ENCODE measurements around the gene PREX1.
"Not testable (repeated sequence)": the region's sequence is repeated elsewhere in the genome, so short reads cannot be mapped to it uniquely, and the experiment has no call there.

Gene PREX1

DNA sequence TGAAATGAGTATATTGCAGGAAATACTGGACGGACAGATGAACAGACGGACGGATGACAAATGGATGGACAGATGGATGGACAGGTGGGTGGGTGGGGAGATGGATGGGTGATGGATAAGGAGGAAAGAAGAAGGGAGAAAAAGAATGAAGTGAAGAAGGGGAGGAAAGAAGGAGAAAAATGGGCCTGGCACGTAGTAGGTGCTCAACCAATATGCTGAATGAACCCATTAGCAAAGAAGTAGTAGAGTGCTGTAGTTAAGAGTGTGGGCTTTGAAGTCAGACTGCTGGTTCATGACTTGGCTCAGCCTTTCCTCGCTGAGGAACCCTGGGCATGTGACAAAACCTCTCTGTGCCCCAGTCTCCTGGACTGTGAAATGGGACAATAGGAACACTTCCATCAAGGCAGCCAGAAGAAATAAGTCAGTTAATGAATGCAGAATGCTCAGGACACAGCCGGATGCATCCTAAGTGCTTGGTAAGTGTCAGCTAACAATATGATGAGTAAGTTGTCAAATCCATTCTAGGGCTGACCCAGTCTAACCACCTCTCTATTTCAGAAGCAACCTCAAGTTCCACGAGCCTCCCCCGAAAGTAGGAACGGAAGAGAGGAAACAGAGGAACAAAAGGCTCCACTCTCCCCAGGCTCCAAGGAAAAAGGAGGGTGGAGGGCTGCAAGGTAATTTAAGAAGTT lies 37.9 kb downstream of the PREX1 start:
- no peak for DNase-seq

GRCh38 chr20:48789185-48789668 lies 38.6 kb downstream of the PREX1 start:
- no peak for DNase-seq

- peak; percentile 46 for DNase-seq
These were observed 39.2 kb downstream of the PREX1 start for GRCh38 chr20:48788486-48789072.

DNA sequence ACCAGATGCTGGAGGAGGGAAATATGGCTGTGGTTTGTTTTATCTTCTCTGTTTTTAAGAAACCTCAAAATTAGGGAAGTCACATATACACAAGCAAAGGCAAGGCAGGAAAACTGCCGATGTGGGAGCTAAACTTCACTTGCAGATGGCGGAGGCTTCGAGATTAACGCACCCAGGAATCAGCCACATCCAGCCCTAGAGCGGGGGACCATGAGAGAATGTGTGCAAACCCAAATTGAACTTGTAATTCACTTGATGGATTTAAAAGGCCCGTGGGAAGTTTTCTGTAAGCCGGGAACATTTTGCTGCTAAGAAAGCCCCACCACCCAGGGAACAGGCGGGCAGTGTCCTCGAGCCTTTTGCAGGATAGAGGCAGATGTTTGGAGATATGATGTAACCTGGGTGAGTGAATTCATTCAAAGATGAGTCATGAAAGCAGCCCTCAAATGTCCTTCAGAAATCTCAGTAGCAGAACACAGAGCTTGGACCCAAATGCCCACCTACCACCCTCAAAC lies 39.9 kb downstream of the PREX1 start:
- peak; percentile 68 for DNase-seq

- no peak for DNase-seq
These were observed 40.7 kb downstream of the PREX1 start for GRCh38 chr20:48786951-48787705.

DNA sequence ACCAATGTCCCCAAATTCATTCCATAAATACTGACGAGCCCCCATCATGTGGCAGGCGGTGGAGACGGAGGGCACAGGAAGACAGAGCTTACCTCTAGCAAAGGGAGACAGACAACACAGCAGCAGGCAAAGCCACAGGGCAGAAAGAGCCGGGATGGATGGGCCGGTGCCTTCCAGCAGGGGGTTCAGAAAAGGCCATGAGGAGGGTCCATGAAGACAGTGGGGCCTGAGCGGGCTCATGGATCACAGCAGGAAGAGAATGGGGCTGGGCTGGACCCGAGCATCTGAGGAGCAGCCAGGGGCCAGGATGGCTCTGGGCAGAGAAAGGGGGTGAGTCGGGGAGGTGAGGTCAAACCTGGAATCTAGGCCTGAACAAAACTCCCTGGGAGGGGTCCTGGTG lies 42.0 kb downstream of the PREX1 start:
- DNase-seq = no peak

- DNase-seq = no peak
These were observed 42.5 kb downstream of the PREX1 start for GRCh38 chr20:48785256-48785655.

GRCh38 chr20:48784273-48784641 lies 43.5 kb downstream of the PREX1 start:
- no peak for DNase-seq

DNA sequence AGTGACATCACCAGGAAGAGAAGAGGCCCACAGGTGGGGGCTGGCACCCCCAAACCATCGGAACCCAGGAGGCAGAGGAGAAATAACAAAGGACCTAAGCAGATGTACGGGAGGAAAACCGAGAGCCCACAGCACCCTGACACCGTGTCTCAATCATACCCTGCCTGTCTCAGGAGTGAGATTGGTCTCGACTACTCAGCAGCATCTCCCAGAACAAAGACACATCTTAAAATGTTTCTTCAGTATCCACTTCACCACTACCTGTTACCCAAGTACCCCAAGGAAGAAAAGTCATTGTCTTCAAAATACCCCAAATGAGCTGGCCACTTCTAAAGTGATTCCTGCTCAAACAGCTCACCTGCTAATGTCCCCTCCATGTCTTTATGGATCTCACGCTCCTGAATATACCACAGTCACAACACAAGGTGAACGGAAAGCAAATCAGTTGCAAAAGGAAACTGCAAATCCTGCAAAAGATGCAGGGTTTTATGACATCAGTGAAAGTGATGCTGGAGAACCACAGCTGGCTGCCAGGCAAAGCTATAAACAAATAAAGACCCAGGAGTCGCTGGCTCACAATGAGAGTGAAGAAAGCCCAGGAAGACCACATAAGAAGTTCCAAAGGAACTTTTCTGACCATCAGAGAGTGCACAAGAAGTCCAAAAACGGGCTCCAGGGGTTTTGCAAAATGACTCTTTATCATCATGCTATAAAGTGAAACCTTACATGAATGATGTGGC lies 44.1 kb downstream of the PREX1 start:
- peak; percentile 39 for DNase-seq

GRCh38 chr20:48782901-48783308 lies 44.9 kb downstream of the PREX1 start:
- no peak for DNase-seq

- peak; percentile 37 for DNase-seq
These were observed 45.7 kb downstream of the PREX1 start for GRCh38 chr20:48782053-48782452.

- no peak for DNase-seq
These were observed 46.2 kb downstream of the PREX1 start for GRCh38 chr20:48781634-48782033.

DNA sequence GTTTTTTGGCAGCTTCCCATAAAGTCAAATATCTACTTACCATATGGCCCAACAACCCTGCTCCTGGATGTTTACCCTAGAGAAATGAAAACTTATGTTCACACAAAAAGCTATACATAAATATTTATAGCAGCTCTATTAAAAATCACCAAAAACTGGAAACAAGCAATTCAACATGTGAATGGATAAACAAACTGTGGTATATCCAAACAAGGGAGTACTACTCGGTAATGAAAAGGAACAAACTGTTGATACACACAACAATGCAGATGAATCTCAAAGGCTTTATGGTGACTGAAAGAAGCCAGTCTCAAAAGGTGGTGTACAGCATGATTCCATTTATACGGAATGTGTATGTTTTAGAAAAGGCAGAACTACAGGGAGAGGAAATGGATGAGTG lies 48.4 kb downstream of the PREX1 start:
- DNase-seq = no peak

DNA sequence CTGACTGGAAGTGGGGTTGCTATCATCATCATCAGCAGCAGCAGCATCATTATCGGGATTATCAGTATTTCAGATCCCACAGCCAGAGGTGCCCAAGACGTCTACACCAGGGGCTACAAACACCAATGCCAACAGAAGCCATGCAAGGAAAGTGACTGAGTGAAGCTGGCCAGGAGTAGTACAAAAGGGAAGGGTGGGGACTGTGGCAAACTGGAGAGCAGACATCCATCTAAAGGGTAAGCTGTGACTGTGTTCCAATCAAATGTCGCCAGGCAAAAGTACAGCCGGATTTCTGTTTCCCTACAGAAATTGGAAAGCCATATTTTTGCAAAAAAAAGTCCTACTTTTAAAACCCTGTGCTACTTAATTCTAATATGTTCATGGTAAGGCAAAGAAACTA lies 50.0 kb downstream of the PREX1 start:
- DNase-seq = no peak

DNA sequence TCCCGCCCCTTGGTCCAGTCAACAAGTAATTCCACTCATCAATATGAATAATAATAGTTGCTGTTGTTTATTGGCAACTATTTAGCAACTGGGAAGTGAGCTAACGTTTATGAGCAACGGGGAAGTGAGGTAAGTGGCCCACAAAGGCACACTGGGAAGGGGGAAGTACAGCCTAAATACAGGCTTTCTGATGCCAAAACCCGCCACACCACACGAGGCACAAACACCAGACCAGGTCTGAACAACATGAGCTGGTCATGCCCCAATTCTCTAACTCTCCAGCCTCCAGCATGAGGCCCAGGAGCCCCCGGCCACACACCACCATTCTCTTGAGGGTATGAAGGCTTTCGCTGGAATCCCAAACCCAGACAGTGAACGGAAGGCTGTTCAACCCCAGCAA lies 50.8 kb downstream of the PREX1 start:
- peak; percentile 91 for DNase-seq

GRCh38 chr20:48776306-48776705 lies 51.5 kb downstream of the PREX1 start:
- peak; percentile 87 for DNase-seq

DNA sequence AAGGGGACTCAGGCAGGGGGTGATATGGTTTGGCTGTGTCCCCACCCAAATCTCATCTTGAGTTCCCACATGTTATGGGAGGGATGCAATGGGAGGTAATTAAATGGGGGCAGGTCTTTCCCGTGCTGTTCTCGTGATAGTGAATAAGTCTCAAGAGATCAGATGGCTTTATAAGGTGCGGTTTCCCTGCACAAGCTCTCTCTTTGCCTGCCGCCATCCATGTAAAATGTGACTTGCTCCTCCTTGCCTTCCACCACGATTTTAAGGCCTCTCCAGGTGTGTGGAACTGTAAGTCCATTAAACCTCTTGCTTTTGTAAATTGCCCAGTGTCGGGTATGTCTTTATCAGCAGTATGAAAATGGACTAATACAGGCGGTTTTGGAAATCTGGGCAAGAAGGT lies 52.3 kb downstream of the PREX1 start:
- DNase-seq = not testable (repeated sequence)

- DNase-seq = no peak
These were observed 53.1 kb downstream of the PREX1 start for GRCh38 chr20:48774696-48775095.

GRCh38 chr20:48773837-48774418 lies 53.9 kb downstream of the PREX1 start:
- DNase-seq = peak; percentile 88

- peak; percentile 95 for DNase-seq
These were observed 55.4 kb downstream of the PREX1 start for GRCh38 chr20:48772183-48772976.

GRCh38 chr20:48771542-48771941 lies 56.3 kb downstream of the PREX1 start:
- no peak for DNase-seq
